Ovary (tissue), 3 donors: ENCODE results near the gene SEMA3B.

Experiments
- EP300 ChIP-seq: sonication (generic); formaldehyde crosslinking; IDR thresholded peaks from one replicate; pipeline ENCODE4 v1.6.1; 2017; ENCODE audit warnings: antibody characterized with exemption
- POLR2A ChIP-seq: fragments of 450-650 bp; IDR thresholded peaks from one replicate; pipeline ENCODE4 v1.6.1; 2017; ENCODE audit warnings: antibody characterized with exemption, mild to moderate bottlenecking, moderate library complexity
- TF ChIP-seq, protein P1 (sequence below), 3 donors: fragments of 450-650 bp in 2 of 3; fragments of 200-600 bp in 1 of 3; IDR thresholded peaks; one replicate each; pipeline versions ENCODE4 v1.5.1 to v1.8.0; 2016 to 2022; ENCODE audit warnings: antibody characterized with exemption in 3 of 3, mild to moderate bottlenecking in 1 of 3
- donor health status: DM: no; HTN: no; CAD: no.

DNA sequence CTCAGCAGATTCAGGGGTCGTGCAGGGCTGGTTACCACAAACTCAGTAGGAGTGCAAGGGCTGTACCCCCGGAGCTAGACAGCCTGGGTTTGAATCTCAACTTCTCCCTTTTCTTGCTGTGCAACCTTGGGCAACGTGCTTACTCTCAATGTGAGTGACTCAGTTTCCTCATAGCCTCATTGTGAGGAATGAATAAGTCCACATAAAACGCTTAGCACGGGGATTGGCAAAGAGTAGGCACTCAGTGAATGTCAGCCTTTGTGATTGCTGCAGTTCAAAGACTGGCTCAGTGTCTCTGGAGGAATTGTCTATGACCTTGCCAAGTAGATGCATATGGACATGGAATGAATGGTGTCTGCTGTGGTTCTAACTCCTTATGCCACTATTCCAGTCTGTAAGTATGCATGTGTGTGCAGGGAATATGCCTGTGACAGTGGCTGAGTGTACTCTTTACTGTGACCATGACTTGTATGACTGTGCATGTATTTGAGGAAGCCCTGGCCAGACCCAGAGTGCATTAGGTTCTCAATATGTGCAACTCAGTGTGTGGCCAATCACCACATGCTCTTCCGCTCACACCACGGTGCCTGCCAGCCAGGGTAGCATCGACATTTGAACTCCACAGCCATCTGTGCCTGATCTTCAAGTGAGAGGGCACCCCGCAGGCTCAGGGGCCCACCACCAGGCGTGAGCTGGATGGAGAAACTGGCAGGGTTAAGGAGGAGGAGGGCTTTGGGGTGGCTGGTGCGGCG is 31.2 kb downstream of the SEMA3B start:
- TF ChIP-seq, protein P1, sequence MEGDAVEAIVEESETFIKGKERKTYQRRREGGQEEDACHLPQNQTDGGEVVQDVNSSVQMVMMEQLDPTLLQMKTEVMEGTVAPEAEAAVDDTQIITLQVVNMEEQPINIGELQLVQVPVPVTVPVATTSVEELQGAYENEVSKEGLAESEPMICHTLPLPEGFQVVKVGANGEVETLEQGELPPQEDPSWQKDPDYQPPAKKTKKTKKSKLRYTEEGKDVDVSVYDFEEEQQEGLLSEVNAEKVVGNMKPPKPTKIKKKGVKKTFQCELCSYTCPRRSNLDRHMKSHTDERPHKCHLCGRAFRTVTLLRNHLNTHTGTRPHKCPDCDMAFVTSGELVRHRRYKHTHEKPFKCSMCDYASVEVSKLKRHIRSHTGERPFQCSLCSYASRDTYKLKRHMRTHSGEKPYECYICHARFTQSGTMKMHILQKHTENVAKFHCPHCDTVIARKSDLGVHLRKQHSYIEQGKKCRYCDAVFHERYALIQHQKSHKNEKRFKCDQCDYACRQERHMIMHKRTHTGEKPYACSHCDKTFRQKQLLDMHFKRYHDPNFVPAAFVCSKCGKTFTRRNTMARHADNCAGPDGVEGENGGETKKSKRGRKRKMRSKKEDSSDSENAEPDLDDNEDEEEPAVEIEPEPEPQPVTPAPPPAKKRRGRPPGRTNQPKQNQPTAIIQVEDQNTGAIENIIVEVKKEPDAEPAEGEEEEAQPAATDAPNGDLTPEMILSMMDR (IDR thresholded peaks at IDR 0.05): no peak
- TF ChIP-seq EP300 (no peak), POLR2A (no peak)
